A549 (cell line): ENCODE data around the gene CNIH1. TPM values are rescaled to one million over a fixed set of nuclear protein-coding genes. Genes with fewer than 3 reads are reported as not detected.

Experiments
- ATAC-seq, 2 experiments: fragments of 200-7000 bp in 1 of 2; fragments of >200 bp in 1 of 2; cut with Nextera tagmentation in 1 of 2; cut with Tn5 transposase in 1 of 2; 3 replicates each; pipeline versions ENCODE4 v1.8.0 to v1.9.1; 2018 to 2020; ENCODE audit warnings: mild to moderate bottlenecking in 1 of 2, moderate library complexity in 1 of 2
- CTCF ChIA-PET: fragments of 300-600 bp; sonication (Branson Sonifier 250); formaldehyde crosslinking; extraction: SDS; loops from one replicate; lab custom pipeline; 2021; ENCODE audit warnings: antibody characterized with exemption, inconsistent platforms; lab: Yijun Ruan, JAX
- POLR2A ChIA-PET: fragments of 350-600 bp; formaldehyde crosslinking; extraction: SDS; loops from one replicate; lab custom pipeline; 2021; ENCODE audit warnings: antibody characterized with exemption, inconsistent platforms; lab: Yijun Ruan, JAX
- DNase-seq, 2 experiments: peaks; one replicate each; pipeline versions ENCODE4 v3.0.0 to v3.0.0-alpha.2; 2011 to 2016; ENCODE audit warnings: low read depth in 1 of 2, low spot score in 1 of 2
- FAIRE-seq: peaks from 2 replicates; lab custom pipeline; 2011; peaks lifted over from hg19 to GRCh38; lab: Jason Lieb, UNC
- H3K27ac ChIP-seq, 2 experiments: fragments of >200 bp; sonication (Bioruptor Twin); formaldehyde crosslinking; 3 replicates each; pipeline ENCODE4 v1.5.1; 2016 to 2017
- H3K4me1 ChIP-seq: fragments of >200 bp; sonication (Bioruptor Twin); formaldehyde crosslinking; 3 replicates; pipeline ENCODE4 v1.6.1; 2016
- H3K4me2 ChIP-seq: fragments of >200 bp; sonication (Bioruptor Twin); formaldehyde crosslinking; 3 replicates; pipeline ENCODE4 v1.6.1; 2016
- H3K4me3 ChIP-seq: fragments of >200 bp; sonication (Bioruptor Twin); formaldehyde crosslinking; 3 replicates; pipeline ENCODE4 v1.5.1; 2016
- H3K9me3 ChIP-seq: fragments of >200 bp; sonication (Bioruptor Twin); formaldehyde crosslinking; 3 replicates; pipeline ENCODE4 v1.6.1; 2016
- BHLHE40 ChIP-seq: IDR thresholded peaks from 2 replicates; pipeline ENCODE4 v1.6.1; 2012; ENCODE audit warnings: low read depth, low read length, inconsistent platforms
- CBX8 ChIP-seq: fragments of 200-600 bp; sonication (generic); IDR thresholded peaks from 2 replicates; pipeline ENCODE4 v1.6.1; 2016
- CEBPB ChIP-seq, 2 experiments: fragments of >200 bp in 1 of 2; sonication (Bioruptor Twin) in 1 of 2; formaldehyde crosslinking in 1 of 2; IDR thresholded peaks; 2 replicates each; pipeline ENCODE4 v1.6.1; 2012 to 2016
- CHD2 ChIP-seq: fragments of 150-350 bp; IDR thresholded peaks from 2 replicates; pipeline ENCODE4 v1.6.1; 2014; ENCODE audit warnings: low read length; ENCODE audit not compliant: partially characterized antibody
- CHD4 ChIP-seq: fragments of 200-600 bp; sonication (generic); IDR thresholded peaks from 2 replicates; pipeline ENCODE4 v1.6.1; 2016; ENCODE audit warnings: antibody characterized with exemption, mild to moderate bottlenecking, borderline replicate concordance
- EHMT2 ChIP-seq: fragments of 200-600 bp; sonication (generic); IDR thresholded peaks from 2 replicates; pipeline ENCODE4 v1.6.1; 2016; ENCODE audit warnings: antibody characterized with exemption, low read depth, mild to moderate bottlenecking, moderate library complexity
- FOSB ChIP-seq: fragments of 250-450 bp; sonication (Bioruptor Pico); IDR thresholded peaks from 2 replicates; pipeline ENCODE4 v1.5.0; 2020; ENCODE audit warnings: mild to moderate bottlenecking, moderate library complexity
- FOSL2 ChIP-seq, 2 experiments: fragments of 450-650 bp in 1 of 2; fragments of >200 bp in 1 of 2; sonication (Bioruptor Twin) in 1 of 2; formaldehyde crosslinking; IDR thresholded peaks; 2 replicates each; pipeline versions ENCODE4 v1.5.0 to v1.6.1; 2016 to 2020; ENCODE audit warnings: mild to moderate bottlenecking in 1 of 2, moderate library complexity in 1 of 2
- GATA3 ChIP-seq: IDR thresholded peaks from 2 replicates; pipeline ENCODE4 v1.6.1; 2012; ENCODE audit warnings: borderline replicate concordance
- HOXA7 ChIP-seq: fragments of 250-450 bp; sonication (Bioruptor Pico); IDR thresholded peaks from 2 replicates; pipeline ENCODE4 v1.5.0; 2020; ENCODE audit warnings: mild to moderate bottlenecking, moderate library complexity
- HOXB13 ChIP-seq: fragments of 250-450 bp; sonication (Bioruptor Pico); IDR thresholded peaks from 2 replicates; pipeline ENCODE4 v1.5.0; 2020; ENCODE audit warnings: low read depth, mild to moderate bottlenecking, moderate library complexity
- KDM5A ChIP-seq: fragments of 200-600 bp; sonication (generic); IDR thresholded peaks from 2 replicates; pipeline ENCODE4 v1.6.1; 2016; ENCODE audit warnings: antibody characterized with exemption, mild to moderate bottlenecking
- MAFK ChIP-seq: fragments of 450-650 bp; IDR thresholded peaks from 2 replicates; pipeline ENCODE4 v1.6.1; 2014; ENCODE audit not compliant: partially characterized antibody
- MAZ ChIP-seq: fragments of 150-350 bp; IDR thresholded peaks from 2 replicates; pipeline ENCODE4 v1.6.1; 2014; ENCODE audit warnings: antibody characterized with exemption, low read depth, low read length, borderline replicate concordance
- NFE2L2 ChIP-seq: fragments of 150-350 bp; conservative IDR thresholded peaks from 2 replicates; pipeline ENCODE4 v1.6.1; 2014; ENCODE audit warnings: low read length
- RARB ChIP-seq: fragments of 250-450 bp; sonication (Bioruptor Pico); IDR thresholded peaks from 2 replicates; pipeline ENCODE4 v1.8.0; 2021; ENCODE audit warnings: mild to moderate bottlenecking, moderate library complexity
- RCOR1 ChIP-seq: fragments of 150-350 bp; IDR thresholded peaks from 2 replicates; pipeline ENCODE4 v1.6.1; 2014; ENCODE audit warnings: antibody characterized with exemption, low read length, low read depth
- RNF2 ChIP-seq: fragments of 200-600 bp; sonication (generic); IDR thresholded peaks from 2 replicates; pipeline ENCODE4 v1.6.1; 2016; ENCODE audit warnings: low read depth, mild to moderate bottlenecking, antibody characterized with exemption, moderate library complexity, borderline replicate concordance
- SMC3 ChIP-seq: fragments of >200 bp; sonication (Bioruptor Twin); formaldehyde crosslinking; IDR thresholded peaks from 3 replicates; pipeline ENCODE4 v1.6.1; 2018; ENCODE audit warnings: inconsistent platforms
- SREBF2 ChIP-seq: fragments of 450-650 bp; IDR thresholded peaks from 2 replicates; pipeline ENCODE4 v1.6.1; 2014; ENCODE audit warnings: mild to moderate bottlenecking, moderate library complexity
- WGBS: methylation state at CpG from one replicate; pipeline ENCODE4 v1.1.6; 2017; ENCODE audit errors: missing lambda C conversion rate; 5-methylcytosine and 5-hydroxymethylcytosine counted together
- polyA plus RNA-seq, 4 experiments: library from polyadenylated mRNA; depleted of rRNA in 3 of 4; stranded (reverse); fragments of >200 nt; fragmentation: RNase III in 1 of 4; extraction: RNeasy Plus Mini Kit Qiagen cat#74134 plus additional on column Dnase treatment in 1 of 4; gene quantifications; 2 replicates in 3 of 4; 3 replicates in 1 of 4; pipeline ENCODE4 v1.2.3, GENCODE V29; 2011 to 2017
- TF ChIP-seq, protein P1 (sequence below): fragments of >200 bp; sonication (Bioruptor Twin); formaldehyde crosslinking; IDR thresholded peaks from 3 replicates; pipeline ENCODE4 v1.6.1; 2016
- TF ChIP-seq, protein P2 (sequence below): IDR thresholded peaks from 2 replicates; pipeline ENCODE4 v1.6.1; 2012
- TF ChIP-seq, protein P3 (sequence below): fragments of >200 bp; sonication (Bioruptor Twin); formaldehyde crosslinking; IDR thresholded peaks from 3 replicates; pipeline ENCODE4 v1.5.1; 2016
- TF ChIP-seq, protein P4 (sequence below): fragments of 250-450 bp; sonication (Bioruptor Pico); IDR thresholded peaks from 2 replicates; pipeline ENCODE4 v1.5.0; 2021; ENCODE audit warnings: mild to moderate bottlenecking, moderate library complexity, borderline replicate concordance

CNIH1 gene
- polyA plus RNA-seq, 2 of the 4 experiments (the other 2 are of a cell fraction), result 337 to 411 TPM

DNA sequence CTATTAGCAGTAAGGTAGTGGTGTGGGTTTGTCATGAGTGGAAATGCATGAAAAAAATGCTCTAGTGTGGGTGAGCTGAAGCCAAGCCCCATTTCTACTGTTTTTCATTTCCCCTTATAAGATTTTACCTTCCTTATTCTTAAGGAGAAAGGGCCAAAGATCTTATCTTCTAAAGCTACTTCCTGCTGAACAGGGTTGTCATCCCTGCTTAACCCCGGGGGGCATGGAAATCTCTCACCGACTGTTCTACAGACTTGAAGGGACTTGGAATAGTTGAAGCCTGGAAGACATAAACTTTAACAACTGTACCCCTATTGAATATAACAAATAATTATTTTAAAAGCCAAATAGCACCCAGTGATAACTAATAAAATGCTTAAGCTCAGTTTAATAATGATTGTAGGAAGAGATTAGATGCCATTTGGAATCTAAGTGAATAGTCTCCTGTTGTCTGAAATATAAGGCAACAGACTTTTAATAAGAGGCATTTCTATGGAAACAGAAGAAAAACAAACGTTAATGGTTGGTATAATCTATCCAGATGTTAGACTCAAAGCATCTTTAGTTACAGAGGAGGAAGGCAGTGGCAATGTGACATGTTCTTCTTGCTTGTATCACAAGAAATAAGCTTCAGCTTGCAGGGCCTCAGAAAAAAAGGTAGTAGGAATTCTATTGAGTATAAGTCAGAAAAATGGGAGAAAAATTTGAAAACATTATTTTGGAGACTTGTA is 49.4 kb upstream of the CNIH1 start:
- H3K9me3 ChIP-seq, result no peaks in the 10 kb centered on the region
- TF ChIP-seq RNF2 (no peak), MAFK (no peak), KDM5A (no peak), EHMT2 (no peak), CBX8 (no peak), CEBPB (IDR thresholded peaks at IDR 0.05) (no peak), FOSB (no peak)
- H3K4me3 ChIP-seq, result no peak overlapping the region
- FAIRE-seq (no peak), ATAC-seq (no peak), DNase-seq (no peak)
- ChIA-PET CTCF (interaction anchor here (1.2 to 8.0 kb wide), 2 partner anchors 10 to 18 kb away, joined by 4 to 66 read pairs; partner anchors contain the start of gene CGRRF1), POLR2A (no interaction called here)
- 61% methylated on average over 3 of the region's 3 CpGs for WGBS
- H3K27ac ChIP-seq, result no peak overlapping the region
- H3K4me2 ChIP-seq, result no peak overlapping the region
- H3K4me1 ChIP-seq, result peaks cover 18% of the 10 kb centered on the region; the same call in 2 of the 3 replicates

DNA sequence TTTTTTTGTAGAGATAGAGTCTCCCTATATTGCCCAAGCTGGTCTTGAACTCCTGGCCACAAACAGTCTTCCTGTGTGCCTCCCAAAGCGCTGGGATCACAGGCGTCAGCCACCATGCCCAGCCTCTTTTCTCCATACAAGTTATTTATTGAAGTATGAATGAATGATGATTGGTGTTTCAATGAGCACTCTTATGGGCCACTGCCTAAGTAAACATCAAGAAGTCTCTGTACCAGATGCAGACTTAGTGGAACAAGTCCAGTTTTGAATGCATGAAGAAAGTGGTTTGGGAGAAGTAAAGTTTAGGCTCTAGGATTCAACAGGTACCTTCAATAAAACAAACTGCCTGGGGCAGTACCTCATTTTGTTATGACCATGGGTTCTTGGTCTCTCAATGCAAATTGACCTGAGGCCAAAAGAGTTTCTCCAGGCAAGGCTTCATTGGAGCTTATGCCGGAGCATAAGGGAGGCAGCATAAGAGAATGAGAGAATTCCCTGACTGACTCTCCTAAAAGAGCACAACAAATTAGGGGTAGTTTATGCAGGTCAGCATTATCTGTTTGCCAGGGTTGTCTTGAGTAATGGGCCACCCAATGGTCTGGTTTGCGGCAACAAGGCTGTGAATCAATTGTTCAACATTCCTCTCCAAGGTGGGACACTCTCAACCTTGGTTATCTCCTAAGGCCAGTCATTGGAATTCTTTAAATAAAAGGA is 48.7 kb upstream of the CNIH1 start:
- Histone ChIP-seq H3K4me2 (peak overlapping the region; percentile 87), H3K9me3 (no peaks in the 10 kb centered on the region), H3K4me1 (peaks cover 18% of the 10 kb centered on the region; the same call in 2 of the 3 replicates), H3K4me3 (peak overlapping the region; percentile 84), H3K27ac (peak overlapping the region; percentile 95 to 98)
- POLR2A ChIA-PET, result interaction anchor here (2.7 kb wide), 1 partner anchor 20 kb away, joined by 13 read pairs; the partner anchor contains the start of gene CGRRF1
- FAIRE-seq (no peak), ATAC-seq (no peak), DNase-seq (no peak)
- 95% methylated on average over 4 of the region's 4 CpGs for WGBS
- TF ChIP-seq MAFK, result peak; percentile 23
- no peak for TF ChIP-seq FOSL2 (IDR thresholded peaks at IDR 0.05)
- TF ChIP-seq FOSL2 (CRISPR knock-in tag; IDR thresholded peaks at IDR 0.05), result no peak
- CTCF ChIA-PET, result interaction anchor here (0.7 to 8.0 kb wide), 7 partner anchors 9 to 255 kb away, joined by 3 to 66 read pairs (median 3); partner anchors contain the start of gene CGRRF1

DNA sequence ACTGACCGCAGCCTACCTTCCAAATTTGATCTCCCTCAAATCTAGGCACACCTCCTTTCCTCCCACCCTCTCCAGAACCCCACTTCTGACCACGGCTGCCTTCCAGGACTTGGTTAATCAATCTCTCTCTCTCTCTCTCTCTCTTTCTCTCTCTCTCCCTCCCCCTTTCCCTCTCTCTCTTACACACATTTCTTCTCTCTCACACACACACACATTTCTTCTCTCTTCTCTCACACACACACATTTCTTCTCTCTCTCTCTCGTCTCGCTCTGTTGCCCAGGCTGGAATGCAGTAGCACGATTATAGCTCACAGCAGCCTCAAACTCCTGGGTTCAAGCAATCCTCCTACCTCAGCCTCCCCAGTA is 48.1 kb upstream of the CNIH1 start:
- WGBS, result 36% methylated on average over 5 of the region's 5 CpGs
- FAIRE-seq (no peak), ATAC-seq (peak; percentile 6 to 8; a peak in 3 of 6 replicates), DNase-seq (no peak)
- H3K9me3 ChIP-seq, result no peaks in the 10 kb centered on the region
- peaks cover 21% of the 10 kb centered on the region; the same call in 2 of the 3 replicates for H3K4me1 ChIP-seq
- H3K4me2 ChIP-seq, result peak overlapping the region; percentile 87
- H3K4me3 ChIP-seq, result peak overlapping the region; percentile 84
- peak overlapping the region; percentile 95 to 98 for H3K27ac ChIP-seq
- ChIA-PET CTCF (interaction anchor here (0.7 to 8.0 kb wide), 9 partner anchors 9 to 255 kb away, joined by 3 to 66 read pairs (median 3); partner anchors contain the start of gene CGRRF1), POLR2A (interaction anchor here (2.7 kb wide), 1 partner anchor 20 kb away, joined by 13 read pairs; the partner anchor contains the start of gene CGRRF1)
- no peak for TF ChIP-seq GATA3
- TF ChIP-seq MAFK, result no peak
- no peak for TF ChIP-seq HOXA7 (CRISPR knock-in tag)
- TF ChIP-seq RARB (CRISPR knock-in tag), result no peak
- TF ChIP-seq, protein P1, sequence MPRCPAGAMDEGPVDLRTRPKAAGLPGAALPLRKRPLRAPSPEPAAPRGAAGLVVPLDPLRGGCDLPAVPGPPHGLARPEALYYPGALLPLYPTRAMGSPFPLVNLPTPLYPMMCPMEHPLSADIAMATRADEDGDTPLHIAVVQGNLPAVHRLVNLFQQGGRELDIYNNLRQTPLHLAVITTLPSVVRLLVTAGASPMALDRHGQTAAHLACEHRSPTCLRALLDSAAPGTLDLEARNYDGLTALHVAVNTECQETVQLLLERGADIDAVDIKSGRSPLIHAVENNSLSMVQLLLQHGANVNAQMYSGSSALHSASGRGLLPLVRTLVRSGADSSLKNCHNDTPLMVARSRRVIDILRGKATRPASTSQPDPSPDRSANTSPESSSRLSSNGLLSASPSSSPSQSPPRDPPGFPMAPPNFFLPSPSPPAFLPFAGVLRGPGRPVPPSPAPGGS, result no peak
- TF ChIP-seq SMC3, result no peak
- no peak for TF ChIP-seq RCOR1
- TF ChIP-seq HOXB13, result no peak
- TF ChIP-seq, protein P2, sequence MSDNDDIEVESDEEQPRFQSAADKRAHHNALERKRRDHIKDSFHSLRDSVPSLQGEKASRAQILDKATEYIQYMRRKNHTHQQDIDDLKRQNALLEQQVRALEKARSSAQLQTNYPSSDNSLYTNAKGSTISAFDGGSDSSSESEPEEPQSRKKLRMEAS, result no peak
- no peak for TF ChIP-seq BHLHE40
- no peak for TF ChIP-seq CHD4
- TF ChIP-seq, protein P3, sequence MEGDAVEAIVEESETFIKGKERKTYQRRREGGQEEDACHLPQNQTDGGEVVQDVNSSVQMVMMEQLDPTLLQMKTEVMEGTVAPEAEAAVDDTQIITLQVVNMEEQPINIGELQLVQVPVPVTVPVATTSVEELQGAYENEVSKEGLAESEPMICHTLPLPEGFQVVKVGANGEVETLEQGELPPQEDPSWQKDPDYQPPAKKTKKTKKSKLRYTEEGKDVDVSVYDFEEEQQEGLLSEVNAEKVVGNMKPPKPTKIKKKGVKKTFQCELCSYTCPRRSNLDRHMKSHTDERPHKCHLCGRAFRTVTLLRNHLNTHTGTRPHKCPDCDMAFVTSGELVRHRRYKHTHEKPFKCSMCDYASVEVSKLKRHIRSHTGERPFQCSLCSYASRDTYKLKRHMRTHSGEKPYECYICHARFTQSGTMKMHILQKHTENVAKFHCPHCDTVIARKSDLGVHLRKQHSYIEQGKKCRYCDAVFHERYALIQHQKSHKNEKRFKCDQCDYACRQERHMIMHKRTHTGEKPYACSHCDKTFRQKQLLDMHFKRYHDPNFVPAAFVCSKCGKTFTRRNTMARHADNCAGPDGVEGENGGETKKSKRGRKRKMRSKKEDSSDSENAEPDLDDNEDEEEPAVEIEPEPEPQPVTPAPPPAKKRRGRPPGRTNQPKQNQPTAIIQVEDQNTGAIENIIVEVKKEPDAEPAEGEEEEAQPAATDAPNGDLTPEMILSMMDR, result no peak
- no peak for TF ChIP-seq CHD2
- no peak for TF ChIP-seq MAZ
- TF ChIP-seq, protein P4, sequence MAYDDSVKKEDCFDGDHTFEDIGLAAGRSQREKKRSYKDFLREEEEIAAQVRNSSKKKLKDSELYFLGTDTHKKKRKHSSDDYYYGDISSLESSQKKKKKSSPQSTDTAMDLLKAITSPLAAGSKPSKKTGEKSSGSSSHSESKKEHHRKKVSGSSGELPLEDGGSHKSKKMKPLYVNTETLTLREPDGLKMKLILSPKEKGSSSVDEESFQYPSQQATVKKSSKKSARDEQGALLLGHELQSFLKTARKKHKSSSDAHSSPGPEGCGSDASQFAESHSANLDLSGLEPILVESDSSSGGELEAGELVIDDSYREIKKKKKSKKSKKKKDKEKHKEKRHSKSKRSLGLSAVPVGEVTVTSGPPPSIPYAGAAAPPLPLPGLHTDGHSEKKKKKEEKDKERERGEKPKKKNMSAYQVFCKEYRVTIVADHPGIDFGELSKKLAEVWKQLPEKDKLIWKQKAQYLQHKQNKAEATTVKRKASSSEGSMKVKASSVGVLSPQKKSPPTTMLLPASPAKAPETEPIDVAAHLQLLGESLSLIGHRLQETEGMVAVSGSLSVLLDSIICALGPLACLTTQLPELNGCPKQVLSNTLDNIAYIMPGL (CRISPR knock-in tag), result no peak
- TF ChIP-seq SREBF2, result no peak
- TF ChIP-seq NFE2L2, result no peak
- TF ChIP-seq KDM5A, result no peak
